K562 (cell line): ENCODE measurements around the gene COPS6. TPM values are rescaled to one million over a fixed set of nuclear protein-coding genes. Genes with fewer than 3 reads are reported as not detected.

Experiments
- BRCA1 ChIP-seq, 2 experiments: fragments of 450-650 bp in 1 of 2; sonication (generic) in 1 of 2; formaldehyde crosslinking in 1 of 2; IDR thresholded peaks; 2 replicates each; pipeline versions ENCODE4 v1.5.0 to v1.6.1; 2017 to 2020; ENCODE audit warnings: mild to moderate bottlenecking in 1 of 2, missing genetic modification reagents in 1 of 2
- ELF4 ChIP-seq: fragments of 450-650 bp; formaldehyde crosslinking; IDR thresholded peaks from 2 replicates; pipeline ENCODE4 v1.4.0; 2022; ENCODE audit warnings: missing genetic modification characterization
- ERF ChIP-seq: fragments of 450-650 bp; formaldehyde crosslinking; IDR thresholded peaks from 2 replicates; pipeline ENCODE4 v1.4.0; 2020; ENCODE audit warnings: mild to moderate bottlenecking, mixed read lengths
- MAFK ChIP-seq: IDR thresholded peaks from 2 replicates; pipeline ENCODE4 v1.6.1; 2011; ENCODE audit warnings: low read length, improper control_type of control experiment
- MXI1 ChIP-seq: IDR thresholded peaks from 2 replicates; pipeline ENCODE4 v1.6.1; 2011; ENCODE audit warnings: low read depth, mild to moderate bottlenecking, improper control_type of control experiment, low read length
- NCOA1 ChIP-seq: fragments of 450-650 bp; IDR thresholded peaks from 2 replicates; pipeline ENCODE4 v1.6.1; 2016; ENCODE audit warnings: low read depth
- SRSF1 ChIP-seq: fragments of 200-400 bp; formaldehyde crosslinking; IDR thresholded peaks from 2 replicates; pipeline ENCODE4 v1.6.1; 2017; ENCODE audit warnings: mild to moderate bottlenecking, low read depth, low read length, moderate library complexity
- polyA plus RNA-seq, 8 experiments: library from polyadenylated mRNA; depleted of rRNA in 4 of 8; stranded (reverse) in 5 of 8; unstranded in 3 of 8; fragments of >200 nt; fragmentation: Nextera tagmentation in 2 of 8; fragmentation: Illumina TruSeq in 1 of 8; extraction: Ambion mirVana in 2 of 8; extraction: Trizol in 1 of 8; gene quantifications; 2 replicates each; pipeline versions ENCODE4 v1.2.1 to v1.2.3, GENCODE V29; 2011 to 2014; ENCODE audit warnings: inconsistent platforms in 1 of 8, missing spikeins in 1 of 8
- total RNA-seq, 7 experiments: library from RNA; depleted of rRNA in 6 of 7; stranded (reverse); fragments of >200 nt in 6 of 7; fragmentation: Illumina TruSeq in 2 of 7; extraction: Trizol in 2 of 7; gene quantifications; 2 replicates each; pipeline versions ENCODE4 v1.2.1 to v1.2.3, GENCODE V29; 2011 to 2021; ENCODE audit warnings: low replicate concordance in 1 of 7
- TF ChIP-seq, protein P1 (sequence below): fragments of 200-600 bp; sonication (generic); IDR thresholded peaks from one replicate; pipeline ENCODE4 v1.6.1; 2012; ENCODE audit warnings: mild to moderate bottlenecking, low read depth, low read length, inconsistent platforms
- TF ChIP-seq, protein P2 (sequence below): fragments of 450-650 bp; formaldehyde crosslinking; IDR thresholded peaks from 2 replicates; pipeline ENCODE4 v1.4.0; 2020; ENCODE audit warnings: mild to moderate bottlenecking, moderate library complexity
- TF ChIP-seq, protein P3 (sequence below): fragments of 250-450 bp; sonication (Bioruptor Pico); IDR thresholded peaks from 2 replicates; pipeline ENCODE4 v1.8.0; 2021; ENCODE audit warnings: moderate library complexity, mild to moderate bottlenecking, inconsistent platforms
- TF ChIP-seq, protein P4 (sequence below): sonication (generic); formaldehyde crosslinking; IDR thresholded peaks from 2 replicates; pipeline ENCODE4 v1.4.0; 2020; ENCODE audit warnings: mild to moderate bottlenecking, missing genetic modification reagents

COPS6 gene
- total and polyA plus RNA-seq, 9 of the 15 experiments (the other 6 are each of a cell fraction or from before 2014, with no cell fraction given): 63.0 to 331 (median 168) TPM

GRCh38 chr7:100101016-100101862 is 12.5 kb downstream of the COPS6 start, which contains the start of the genes AP4M1 and MCM7 (continued):
- TF ChIP-seq, protein P1, sequence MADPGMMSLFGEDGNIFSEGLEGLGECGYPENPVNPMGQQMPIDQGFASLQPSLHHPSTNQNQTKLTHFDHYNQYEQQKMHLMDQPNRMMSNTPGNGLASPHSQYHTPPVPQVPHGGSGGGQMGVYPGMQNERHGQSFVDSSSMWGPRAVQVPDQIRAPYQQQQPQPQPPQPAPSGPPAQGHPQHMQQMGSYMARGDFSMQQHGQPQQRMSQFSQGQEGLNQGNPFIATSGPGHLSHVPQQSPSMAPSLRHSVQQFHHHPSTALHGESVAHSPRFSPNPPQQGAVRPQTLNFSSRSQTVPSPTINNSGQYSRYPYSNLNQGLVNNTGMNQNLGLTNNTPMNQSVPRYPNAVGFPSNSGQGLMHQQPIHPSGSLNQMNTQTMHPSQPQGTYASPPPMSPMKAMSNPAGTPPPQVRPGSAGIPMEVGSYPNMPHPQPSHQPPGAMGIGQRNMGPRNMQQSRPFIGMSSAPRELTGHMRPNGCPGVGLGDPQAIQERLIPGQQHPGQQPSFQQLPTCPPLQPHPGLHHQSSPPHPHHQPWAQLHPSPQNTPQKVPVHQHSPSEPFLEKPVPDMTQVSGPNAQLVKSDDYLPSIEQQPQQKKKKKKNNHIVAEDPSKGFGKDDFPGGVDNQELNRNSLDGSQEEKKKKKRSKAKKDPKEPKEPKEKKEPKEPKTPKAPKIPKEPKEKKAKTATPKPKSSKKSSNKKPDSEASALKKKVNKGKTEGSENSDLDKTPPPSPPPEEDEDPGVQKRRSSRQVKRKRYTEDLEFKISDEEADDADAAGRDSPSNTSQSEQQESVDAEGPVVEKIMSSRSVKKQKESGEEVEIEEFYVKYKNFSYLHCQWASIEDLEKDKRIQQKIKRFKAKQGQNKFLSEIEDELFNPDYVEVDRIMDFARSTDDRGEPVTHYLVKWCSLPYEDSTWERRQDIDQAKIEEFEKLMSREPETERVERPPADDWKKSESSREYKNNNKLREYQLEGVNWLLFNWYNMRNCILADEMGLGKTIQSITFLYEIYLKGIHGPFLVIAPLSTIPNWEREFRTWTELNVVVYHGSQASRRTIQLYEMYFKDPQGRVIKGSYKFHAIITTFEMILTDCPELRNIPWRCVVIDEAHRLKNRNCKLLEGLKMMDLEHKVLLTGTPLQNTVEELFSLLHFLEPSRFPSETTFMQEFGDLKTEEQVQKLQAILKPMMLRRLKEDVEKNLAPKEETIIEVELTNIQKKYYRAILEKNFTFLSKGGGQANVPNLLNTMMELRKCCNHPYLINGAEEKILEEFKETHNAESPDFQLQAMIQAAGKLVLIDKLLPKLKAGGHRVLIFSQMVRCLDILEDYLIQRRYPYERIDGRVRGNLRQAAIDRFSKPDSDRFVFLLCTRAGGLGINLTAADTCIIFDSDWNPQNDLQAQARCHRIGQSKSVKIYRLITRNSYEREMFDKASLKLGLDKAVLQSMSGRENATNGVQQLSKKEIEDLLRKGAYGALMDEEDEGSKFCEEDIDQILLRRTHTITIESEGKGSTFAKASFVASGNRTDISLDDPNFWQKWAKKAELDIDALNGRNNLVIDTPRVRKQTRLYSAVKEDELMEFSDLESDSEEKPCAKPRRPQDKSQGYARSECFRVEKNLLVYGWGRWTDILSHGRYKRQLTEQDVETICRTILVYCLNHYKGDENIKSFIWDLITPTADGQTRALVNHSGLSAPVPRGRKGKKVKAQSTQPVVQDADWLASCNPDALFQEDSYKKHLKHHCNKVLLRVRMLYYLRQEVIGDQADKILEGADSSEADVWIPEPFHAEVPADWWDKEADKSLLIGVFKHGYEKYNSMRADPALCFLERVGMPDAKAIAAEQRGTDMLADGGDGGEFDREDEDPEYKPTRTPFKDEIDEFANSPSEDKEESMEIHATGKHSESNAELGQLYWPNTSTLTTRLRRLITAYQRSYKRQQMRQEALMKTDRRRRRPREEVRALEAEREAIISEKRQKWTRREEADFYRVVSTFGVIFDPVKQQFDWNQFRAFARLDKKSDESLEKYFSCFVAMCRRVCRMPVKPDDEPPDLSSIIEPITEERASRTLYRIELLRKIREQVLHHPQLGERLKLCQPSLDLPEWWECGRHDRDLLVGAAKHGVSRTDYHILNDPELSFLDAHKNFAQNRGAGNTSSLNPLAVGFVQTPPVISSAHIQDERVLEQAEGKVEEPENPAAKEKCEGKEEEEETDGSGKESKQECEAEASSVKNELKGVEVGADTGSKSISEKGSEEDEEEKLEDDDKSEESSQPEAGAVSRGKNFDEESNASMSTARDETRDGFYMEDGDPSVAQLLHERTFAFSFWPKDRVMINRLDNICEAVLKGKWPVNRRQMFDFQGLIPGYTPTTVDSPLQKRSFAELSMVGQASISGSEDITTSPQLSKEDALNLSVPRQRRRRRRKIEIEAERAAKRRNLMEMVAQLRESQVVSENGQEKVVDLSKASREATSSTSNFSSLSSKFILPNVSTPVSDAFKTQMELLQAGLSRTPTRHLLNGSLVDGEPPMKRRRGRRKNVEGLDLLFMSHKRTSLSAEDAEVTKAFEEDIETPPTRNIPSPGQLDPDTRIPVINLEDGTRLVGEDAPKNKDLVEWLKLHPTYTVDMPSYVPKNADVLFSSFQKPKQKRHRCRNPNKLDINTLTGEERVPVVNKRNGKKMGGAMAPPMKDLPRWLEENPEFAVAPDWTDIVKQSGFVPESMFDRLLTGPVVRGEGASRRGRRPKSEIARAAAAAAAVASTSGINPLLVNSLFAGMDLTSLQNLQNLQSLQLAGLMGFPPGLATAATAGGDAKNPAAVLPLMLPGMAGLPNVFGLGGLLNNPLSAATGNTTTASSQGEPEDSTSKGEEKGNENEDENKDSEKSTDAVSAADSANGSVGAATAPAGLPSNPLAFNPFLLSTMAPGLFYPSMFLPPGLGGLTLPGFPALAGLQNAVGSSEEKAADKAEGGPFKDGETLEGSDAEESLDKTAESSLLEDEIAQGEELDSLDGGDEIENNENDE: no peak
- TF ChIP-seq SRSF1 (no peak), MAFK (no peak), NCOA1 (no peak), ERF (CRISPR knock-in tag) (peak; percentile 44; the same call in 1 of the 2 replicates), BRCA1 (IDR thresholded peaks at IDR 0.05) (no peak), BRCA1 (CRISPR knock-in tag; IDR thresholded peaks at IDR 0.05) (no peak), MXI1 (0 out of 2 replicates have a peak, but pooled peaks have one; percentile 60), ELF4 (CRISPR knock-in tag) (no peak)
- TF ChIP-seq, protein P2, sequence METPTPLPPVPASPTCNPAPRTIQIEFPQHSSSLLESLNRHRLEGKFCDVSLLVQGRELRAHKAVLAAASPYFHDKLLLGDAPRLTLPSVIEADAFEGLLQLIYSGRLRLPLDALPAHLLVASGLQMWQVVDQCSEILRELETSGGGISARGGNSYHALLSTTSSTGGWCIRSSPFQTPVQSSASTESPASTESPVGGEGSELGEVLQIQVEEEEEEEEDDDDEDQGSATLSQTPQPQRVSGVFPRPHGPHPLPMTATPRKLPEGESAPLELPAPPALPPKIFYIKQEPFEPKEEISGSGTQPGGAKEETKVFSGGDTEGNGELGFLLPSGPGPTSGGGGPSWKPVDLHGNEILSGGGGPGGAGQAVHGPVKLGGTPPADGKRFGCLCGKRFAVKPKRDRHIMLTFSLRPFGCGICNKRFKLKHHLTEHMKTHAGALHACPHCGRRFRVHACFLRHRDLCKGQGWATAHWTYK: 0 out of 2 replicates have a peak, but pooled peaks have one; percentile 43
- TF ChIP-seq, protein P3, sequence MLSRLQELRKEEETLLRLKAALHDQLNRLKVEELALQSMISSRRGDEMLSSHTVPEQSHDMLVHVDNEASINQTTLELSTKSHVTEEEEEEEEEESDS (CRISPR knock-in tag): no peak
- TF ChIP-seq, protein P4, sequence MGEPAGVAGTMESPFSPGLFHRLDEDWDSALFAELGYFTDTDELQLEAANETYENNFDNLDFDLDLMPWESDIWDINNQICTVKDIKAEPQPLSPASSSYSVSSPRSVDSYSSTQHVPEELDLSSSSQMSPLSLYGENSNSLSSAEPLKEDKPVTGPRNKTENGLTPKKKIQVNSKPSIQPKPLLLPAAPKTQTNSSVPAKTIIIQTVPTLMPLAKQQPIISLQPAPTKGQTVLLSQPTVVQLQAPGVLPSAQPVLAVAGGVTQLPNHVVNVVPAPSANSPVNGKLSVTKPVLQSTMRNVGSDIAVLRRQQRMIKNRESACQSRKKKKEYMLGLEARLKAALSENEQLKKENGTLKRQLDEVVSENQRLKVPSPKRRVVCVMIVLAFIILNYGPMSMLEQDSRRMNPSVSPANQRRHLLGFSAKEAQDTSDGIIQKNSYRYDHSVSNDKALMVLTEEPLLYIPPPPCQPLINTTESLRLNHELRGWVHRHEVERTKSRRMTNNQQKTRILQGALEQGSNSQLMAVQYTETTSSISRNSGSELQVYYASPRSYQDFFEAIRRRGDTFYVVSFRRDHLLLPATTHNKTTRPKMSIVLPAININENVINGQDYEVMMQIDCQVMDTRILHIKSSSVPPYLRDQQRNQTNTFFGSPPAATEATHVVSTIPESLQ (CRISPR knock-in tag): 0 out of 2 replicates have a peak, but pooled peaks have one; percentile 87
